Neural progenitor cell (in vitro differentiated cells): ENCODE measurements around the gene FMNL2.

ENCODE experiments used
- CTCF ChIP-seq: fragments of 200-600 bp; sonication (generic); IDR thresholded peaks from 2 replicates; pipeline ENCODE4 v1.5.1; 2017; ENCODE audit warnings: antibody characterized with exemption, mild to moderate bottlenecking
- EZH2 ChIP-seq: fragments of 200-600 bp; sonication (generic); IDR thresholded peaks from 2 replicates; pipeline ENCODE4 v1.6.1; 2017; ENCODE audit warnings: antibody characterized with exemption, mild to moderate bottlenecking, moderate library complexity

DNA sequence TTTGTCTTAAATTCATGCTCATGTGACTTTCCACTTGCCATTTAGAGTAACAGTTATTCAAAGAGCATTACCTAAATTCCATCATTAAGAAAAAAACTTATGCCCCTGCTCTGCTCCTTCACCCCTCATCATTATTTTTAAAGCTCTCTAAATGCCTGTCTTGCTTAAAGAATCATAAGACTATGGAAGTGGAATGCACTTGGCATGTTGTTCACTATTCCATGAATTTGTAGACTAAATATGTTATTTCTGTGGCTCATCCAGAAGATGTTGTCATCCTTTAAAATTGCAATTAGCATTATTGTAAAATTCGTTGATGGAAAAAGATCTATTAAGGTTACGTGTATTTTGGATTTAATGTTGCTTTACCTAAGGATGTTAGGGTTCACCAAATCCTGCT, 61.8 kb downstream of the FMNL2 start:
- TF ChIP-seq CTCF = no peak
- TF ChIP-seq EZH2 = no peak
